MG63 (cell line): Measurements from ENCODE around the gene PTOV1. TPM values are rescaled to one million over a fixed set of nuclear protein-coding genes. Genes with fewer than 3 reads are reported as not detected.

ENCODE experiments used
- DNase-seq: peaks from one replicate; pipeline ENCODE4 v3.0.0-alpha.2; 2020
- H3K27me3 ChIP-seq: fragments of 250-450 bp; sonication (Bioruptor Pico); 2 replicates; pipeline ENCODE4 v1.5.1; 2020; ENCODE audit warnings: mild to moderate bottlenecking, moderate library complexity
- H3K36me3 ChIP-seq: fragments of 250-450 bp; sonication (Bioruptor Pico); 2 replicates; pipeline ENCODE4 v1.5.1; 2020; ENCODE audit warnings: mild to moderate bottlenecking, moderate library complexity
- H3K4me3 ChIP-seq: fragments of 250-450 bp; sonication (Bioruptor Pico); 2 replicates; pipeline ENCODE4 v1.5.1; 2020; ENCODE audit warnings: mild to moderate bottlenecking, moderate library complexity
- H3K9me3 ChIP-seq: fragments of 250-450 bp; sonication (Bioruptor Pico); 2 replicates; pipeline ENCODE4 v1.5.1; 2020; ENCODE audit warnings: mild to moderate bottlenecking, moderate library complexity
- total RNA-seq: library from RNA; depleted of rRNA; stranded (reverse); fragments of >200 nt; shearing (Covaris generic); gene quantifications from 2 replicates; pipeline ENCODE4 v1.2.3, GENCODE V29; 2014; ENCODE audit warnings: low replicate concordance; rRNA removed

PTOV1 gene
- total RNA-seq, 1 experiment from 2014 or later: 96.1 TPM

DNA sequence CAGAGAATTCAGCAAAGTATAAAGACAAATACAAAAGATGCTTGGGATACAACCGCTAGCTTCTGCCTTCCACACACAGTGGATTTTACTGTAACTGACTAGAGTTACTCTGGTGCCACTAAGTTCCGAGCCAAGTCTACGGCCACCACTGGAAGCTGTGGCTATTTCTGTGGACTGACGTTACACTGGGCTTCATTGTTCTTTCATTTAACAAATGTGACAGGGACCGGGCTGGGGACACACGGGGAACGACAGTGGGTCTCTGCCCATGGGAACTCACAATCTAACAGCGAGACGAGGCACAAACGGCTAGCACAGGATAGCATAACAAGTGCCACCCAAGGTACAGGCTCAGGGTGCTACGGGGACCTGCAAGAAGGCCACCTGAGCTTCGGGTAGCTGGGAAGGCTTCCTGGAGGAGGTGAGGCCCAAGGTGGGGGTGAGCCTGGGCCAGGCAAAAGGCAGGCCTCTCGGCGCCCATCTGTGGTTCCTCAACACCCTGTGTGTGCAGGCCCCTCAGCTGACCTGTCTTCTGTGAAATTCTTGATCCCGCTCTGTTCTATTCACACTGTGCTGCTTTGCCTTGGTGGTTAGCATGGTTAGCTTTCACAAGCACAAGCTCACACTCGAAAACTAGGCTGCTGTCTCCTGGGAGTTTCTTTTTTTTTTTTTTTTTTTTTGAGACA lies 56.1 kb downstream of the PTOV1 start:
- Histone ChIP-seq H3K9me3 (no peaks in the 10 kb centered on the region), H3K27me3 (no peaks in the 10 kb centered on the region), H3K36me3 (peaks cover 54% of the 10 kb centered on the region), H3K4me3 (no peak overlapping the region)
- DNase-seq: no peak

- no peak for DNase-seq
- no peaks in the 10 kb centered on the region for H3K27me3 ChIP-seq
- peaks cover 62% of the 10 kb centered on the region for H3K36me3 ChIP-seq
- H3K4me3 ChIP-seq: no peak overlapping the region
- no peaks in the 10 kb centered on the region for H3K9me3 ChIP-seq
These were observed 56.9 kb downstream of the PTOV1 start for GRCh38 chr19:49907745-49908446.

DNA sequence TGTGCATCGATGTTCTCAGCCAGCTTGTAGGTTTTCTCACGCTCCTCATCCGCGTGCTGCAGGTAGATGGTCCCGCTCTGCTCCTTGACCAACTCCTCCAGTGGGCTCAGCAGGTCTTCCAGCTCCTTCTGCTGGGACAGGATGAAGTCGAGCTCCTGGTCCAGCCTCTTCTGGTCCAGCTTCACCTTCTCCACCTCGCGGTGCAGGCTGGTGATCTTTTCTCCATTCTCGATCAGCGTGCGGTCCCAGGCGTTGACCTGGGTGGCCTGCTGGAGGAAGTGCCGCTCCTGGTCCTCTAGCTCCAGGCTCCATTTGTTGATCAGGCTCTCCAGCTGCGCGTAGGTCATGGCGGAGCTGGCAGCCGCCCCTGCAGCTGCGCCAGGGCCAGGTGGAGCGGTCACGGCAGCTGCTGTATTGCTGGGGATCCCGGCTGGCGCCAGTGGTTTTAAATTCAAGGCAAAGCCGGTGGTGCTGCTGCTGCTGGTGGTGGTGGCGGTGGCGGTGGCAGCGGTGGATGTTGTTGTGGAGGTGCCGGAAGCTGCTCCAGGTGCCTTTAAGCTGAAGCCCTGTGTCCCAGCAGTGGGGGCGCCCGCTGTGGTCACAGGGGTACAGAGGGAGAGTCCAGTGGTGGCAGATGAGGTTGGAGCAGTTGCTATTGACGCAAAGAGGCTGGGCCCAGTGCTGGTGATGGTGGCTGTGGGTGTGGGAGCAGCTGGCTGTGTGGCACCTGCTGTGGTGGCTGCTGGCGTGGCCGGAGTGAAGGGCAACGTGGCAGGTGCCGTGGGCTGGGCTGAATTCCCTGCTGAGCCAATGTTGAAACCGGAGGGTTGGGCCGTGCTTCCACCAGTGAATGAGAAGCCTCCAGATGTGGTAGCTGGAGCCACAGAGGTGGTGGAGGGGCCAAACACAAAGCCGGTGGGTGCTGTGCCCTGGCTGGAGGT lies 57.8 kb downstream of the PTOV1 start:
- peaks cover 70% of the 10 kb centered on the region for H3K36me3 ChIP-seq
- H3K9me3 ChIP-seq: no peaks in the 10 kb centered on the region
- H3K27me3 ChIP-seq: no peaks in the 10 kb centered on the region
- no peak for DNase-seq
- no peak overlapping the region for H3K4me3 ChIP-seq

DNA sequence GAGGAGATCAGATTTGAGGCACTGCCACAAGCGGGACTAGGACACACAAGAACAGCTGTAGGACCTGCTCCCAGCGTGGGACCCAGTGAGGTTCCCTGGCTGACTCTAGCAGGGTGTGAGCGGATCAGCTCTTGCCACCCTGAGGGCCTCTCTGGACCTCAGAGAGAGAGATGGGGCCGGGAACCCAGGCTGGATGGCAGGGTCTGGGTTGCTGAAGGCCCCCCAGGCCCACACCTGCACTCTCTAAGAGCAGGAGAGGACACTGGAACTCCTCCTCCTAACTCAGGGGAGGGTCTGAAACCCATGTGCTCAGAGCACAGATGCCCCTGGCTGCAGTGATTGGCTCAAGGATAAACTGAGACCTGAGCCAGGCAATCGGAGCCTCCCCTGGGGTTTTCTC lies 59.2 kb downstream of the PTOV1 start:
- H3K36me3 ChIP-seq: peaks cover 81% of the 10 kb centered on the region
- no peaks in the 10 kb centered on the region for H3K9me3 ChIP-seq
- DNase-seq: no peak
- H3K4me3 ChIP-seq: no peak overlapping the region
- H3K27me3 ChIP-seq: no peaks in the 10 kb centered on the region

Other genes starting within 250 kb of the PTOV1 start
- 66.4 and 72.7 TPM in 2 replicates for gene RRAS, start 211.0 kb upstream of the PTOV1 start, total RNA-seq
- 13.4 and 22.7 TPM in 2 replicates for gene SCAF1, start 208.9 kb upstream of the PTOV1 start, total RNA-seq
- gene IRF3, start 185.3 kb upstream of the PTOV1 start, total RNA-seq: 64.1 and 104 TPM in 2 replicates
- 3.0 TPM in 1 of 2 replicates, not detected in the other for gene BCL2L12, start 185.2 kb upstream of the PTOV1 start, total RNA-seq
- 705 and 777 TPM in 2 replicates for gene PRMT1, start 173.9 kb upstream of the PTOV1 start, total RNA-seq
- 0.33 and 1.4 TPM in 2 replicates for gene ADM5, start 161.6 kb upstream of the PTOV1 start, total RNA-seq
- not detected in 2 replicates for gene CPT1C, start 160.0 kb upstream of the PTOV1 start, total RNA-seq
- gene TSKS, start 87.9 kb upstream of the PTOV1 start, total RNA-seq: not detected in 2 replicates
- gene AP2A1, start 84.2 kb upstream of the PTOV1 start, total RNA-seq: 83.8 and 115 TPM in 2 replicates
- 8.2 and 31.4 TPM in 2 replicates for gene FUZ, start 37.9 kb upstream of the PTOV1 start, total RNA-seq
- gene MED25, start 32.9 kb upstream of the PTOV1 start, total RNA-seq: 27.6 and 45.1 TPM in 2 replicates
- 29.4 and 46.4 TPM in 2 replicates for gene PNKP, start 16.4 kb downstream of the PTOV1 start, total RNA-seq
- 12.1 and 16.5 TPM in 2 replicates for gene AKT1S1, start 26.2 kb downstream of the PTOV1 start, total RNA-seq
- 5.2 and 11.5 TPM in 2 replicates for gene TBC1D17, start 26.5 kb downstream of the PTOV1 start, total RNA-seq
- gene IL4I1, start 45.7 kb downstream of the PTOV1 start, total RNA-seq: 3.6 TPM in 1 of 2 replicates, not detected in the other
- 4.2 and 19.0 TPM in 2 replicates for gene ATF5, start 78.0 kb downstream of the PTOV1 start, total RNA-seq
- gene NUP62, start 78.3 kb downstream of the PTOV1 start, total RNA-seq: 76.0 and 81.5 TPM in 2 replicates
- not detected in 2 replicates for gene SIGLEC11, start 110.0 kb downstream of the PTOV1 start, total RNA-seq
- 14.3 and 41.0 TPM in 2 replicates for gene VRK3, start 174.2 kb downstream of the PTOV1 start, total RNA-seq
- 11.4 and 12.0 TPM in 2 replicates for gene ZNF473, start 174.8 kb downstream of the PTOV1 start, total RNA-seq